ENCODE data around the gene KIAA0513.

The KIAA0513 gene

DNA sequence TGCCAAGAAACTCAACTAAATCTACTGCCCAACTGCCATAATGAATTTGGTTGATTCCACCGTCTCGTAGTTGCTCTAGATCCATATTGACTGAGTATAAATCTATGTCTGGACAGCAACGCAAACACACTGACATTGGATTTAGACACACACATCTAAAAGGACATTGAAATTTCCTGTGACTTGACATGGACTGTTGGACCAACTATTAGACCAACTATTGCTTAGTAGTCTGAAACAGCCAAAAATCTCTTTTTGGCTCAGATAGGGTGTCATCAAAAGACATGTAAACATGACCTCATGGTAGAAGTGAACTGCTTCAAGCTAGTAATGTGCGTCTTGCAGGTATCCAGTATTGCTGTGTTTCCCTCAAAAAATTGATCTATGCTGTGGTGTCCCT, 31.3 kb downstream of the KIAA0513 start:
- Histone ChIP-seq H3K9me3 (ENCODE audit: insufficient read depth, low read length) (no peaks in the 10 kb centered on the region), H4K20me1 (ENCODE audit: low read depth, low read length) (no peaks in the 10 kb centered on the region), H3F3A (ENCODE audit: insufficient read depth) (no peaks in the 10 kb centered on the region), H2AFZ (ENCODE audit: low read depth, low read length, severe bottlenecking) (no peak overlapping the region), H3K36me3 (ENCODE audit: low read length) (no peaks in the 10 kb centered on the region), H3K4me3 (ENCODE audit: insufficient read depth, low read length, poor library complexity, severe bottlenecking) (no peak overlapping the region), H3K79me2 (ENCODE audit: insufficient read depth, low read length) (no peaks in the 10 kb centered on the region), H3K9me2 (replicated peaks; ENCODE audit: insufficient read depth, low read length) (no peaks in the 10 kb centered on the region), H3K27ac (ENCODE audit: low read depth, low read length) (no peak overlapping the region), H3K9ac (ENCODE audit: low read length) (no peak overlapping the region), H3K27me3 (ENCODE audit: low read length) (no peaks in the 10 kb centered on the region), H3K4me2 (ENCODE audit: low read depth, low read length, poor library complexity, severe bottlenecking) (no peak overlapping the region)
- no peak for TF ChIP-seq EZH2phosphoT487 (conservative IDR thresholded peaks at IDR 0.05; ENCODE audit: low read length)
- TF ChIP-seq, protein P1, sequence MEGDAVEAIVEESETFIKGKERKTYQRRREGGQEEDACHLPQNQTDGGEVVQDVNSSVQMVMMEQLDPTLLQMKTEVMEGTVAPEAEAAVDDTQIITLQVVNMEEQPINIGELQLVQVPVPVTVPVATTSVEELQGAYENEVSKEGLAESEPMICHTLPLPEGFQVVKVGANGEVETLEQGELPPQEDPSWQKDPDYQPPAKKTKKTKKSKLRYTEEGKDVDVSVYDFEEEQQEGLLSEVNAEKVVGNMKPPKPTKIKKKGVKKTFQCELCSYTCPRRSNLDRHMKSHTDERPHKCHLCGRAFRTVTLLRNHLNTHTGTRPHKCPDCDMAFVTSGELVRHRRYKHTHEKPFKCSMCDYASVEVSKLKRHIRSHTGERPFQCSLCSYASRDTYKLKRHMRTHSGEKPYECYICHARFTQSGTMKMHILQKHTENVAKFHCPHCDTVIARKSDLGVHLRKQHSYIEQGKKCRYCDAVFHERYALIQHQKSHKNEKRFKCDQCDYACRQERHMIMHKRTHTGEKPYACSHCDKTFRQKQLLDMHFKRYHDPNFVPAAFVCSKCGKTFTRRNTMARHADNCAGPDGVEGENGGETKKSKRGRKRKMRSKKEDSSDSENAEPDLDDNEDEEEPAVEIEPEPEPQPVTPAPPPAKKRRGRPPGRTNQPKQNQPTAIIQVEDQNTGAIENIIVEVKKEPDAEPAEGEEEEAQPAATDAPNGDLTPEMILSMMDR (IDR thresholded peaks at IDR 0.05; ENCODE audit: insufficient read depth, low read length, poor library complexity, severe bottlenecking): no peak

DNA sequence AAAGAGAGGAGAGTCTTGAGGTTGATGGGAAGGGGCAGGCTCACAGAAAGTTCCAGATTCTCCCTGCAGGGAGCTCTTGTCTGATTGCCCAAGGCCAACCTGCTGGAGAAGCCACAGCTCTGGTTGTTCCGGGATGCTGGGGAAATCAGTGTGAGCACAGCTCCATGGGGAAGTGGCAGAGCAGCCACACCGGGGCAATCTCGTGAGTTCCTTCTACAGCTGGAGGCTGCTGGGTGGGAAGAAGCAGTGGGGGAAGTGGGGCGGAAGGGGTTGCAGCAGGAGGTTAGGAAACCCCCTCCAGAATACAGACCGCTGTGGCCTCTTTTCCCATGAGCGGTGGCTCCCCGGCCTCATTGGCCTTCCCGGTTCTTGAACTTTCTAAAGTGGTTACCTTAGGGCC, 34.0 kb downstream of the KIAA0513 start:
- Histone ChIP-seq H3K9ac (ENCODE audit: low read length) (no peak overlapping the region), H3K36me3 (ENCODE audit: low read length) (no peaks in the 10 kb centered on the region), H3K27me3 (ENCODE audit: low read length) (no peaks in the 10 kb centered on the region), H3K9me2 (replicated peaks; ENCODE audit: insufficient read depth, low read length) (no peaks in the 10 kb centered on the region), H3K4me3 (ENCODE audit: insufficient read depth, low read length, poor library complexity, severe bottlenecking) (no peak overlapping the region), H3K27ac (ENCODE audit: low read depth, low read length) (no peak overlapping the region), H3K79me2 (ENCODE audit: insufficient read depth, low read length) (no peaks in the 10 kb centered on the region), H3K4me2 (ENCODE audit: low read depth, low read length, poor library complexity, severe bottlenecking) (no peak overlapping the region), H3F3A (ENCODE audit: insufficient read depth) (no peaks in the 10 kb centered on the region), H2AFZ (ENCODE audit: low read depth, low read length, severe bottlenecking) (no peak overlapping the region), H3K9me3 (ENCODE audit: insufficient read depth, low read length) (no peaks in the 10 kb centered on the region), H4K20me1 (ENCODE audit: low read depth, low read length) (no peaks in the 10 kb centered on the region)
- TF ChIP-seq, protein P1 (IDR thresholded peaks at IDR 0.05; ENCODE audit: insufficient read depth, low read length, poor library complexity, severe bottlenecking): no peak
- no peak for TF ChIP-seq EZH2phosphoT487 (conservative IDR thresholded peaks at IDR 0.05; ENCODE audit: low read length)

DNA sequence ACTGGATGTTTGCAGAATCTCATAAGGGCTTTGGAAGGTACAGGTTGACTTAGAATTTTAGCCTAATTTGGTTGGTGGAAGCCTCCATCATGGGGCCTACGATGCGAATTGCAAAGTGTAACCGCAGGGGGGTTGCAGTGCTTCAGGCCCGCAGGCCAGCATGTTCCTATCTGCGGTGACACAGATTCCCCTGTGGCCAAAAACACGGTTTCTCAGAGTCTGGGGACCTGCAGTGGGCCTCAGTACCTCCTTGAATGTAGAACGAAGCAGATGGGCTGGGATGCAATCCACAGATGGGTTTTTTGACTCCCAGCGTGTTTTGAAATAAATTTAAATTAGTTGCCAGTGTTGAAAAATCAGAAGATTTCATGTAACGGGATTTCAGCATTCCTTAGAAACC, 34.7 kb downstream of the KIAA0513 start:
- Histone ChIP-seq H3K9me3 (ENCODE audit: insufficient read depth, low read length) (no peaks in the 10 kb centered on the region), H3K4me3 (ENCODE audit: insufficient read depth, low read length, poor library complexity, severe bottlenecking) (no peak overlapping the region), H2AFZ (ENCODE audit: low read depth, low read length, severe bottlenecking) (no peak overlapping the region), H4K20me1 (ENCODE audit: low read depth, low read length) (no peaks in the 10 kb centered on the region), H3F3A (ENCODE audit: insufficient read depth) (no peaks in the 10 kb centered on the region), H3K9ac (ENCODE audit: low read length) (no peak overlapping the region), H3K9me2 (replicated peaks; ENCODE audit: insufficient read depth, low read length) (no peaks in the 10 kb centered on the region), H3K36me3 (ENCODE audit: low read length) (no peaks in the 10 kb centered on the region), H3K4me2 (ENCODE audit: low read depth, low read length, poor library complexity, severe bottlenecking) (no peak overlapping the region), H3K27me3 (ENCODE audit: low read length) (no peaks in the 10 kb centered on the region), H3K27ac (ENCODE audit: low read depth, low read length) (no peak overlapping the region), H3K79me2 (ENCODE audit: insufficient read depth, low read length) (no peaks in the 10 kb centered on the region)
- TF ChIP-seq, protein P1 (IDR thresholded peaks at IDR 0.05; ENCODE audit: insufficient read depth, low read length, poor library complexity, severe bottlenecking): no peak
- TF ChIP-seq EZH2phosphoT487 (conservative IDR thresholded peaks at IDR 0.05; ENCODE audit: low read length): no peak
